ENCODE measurements around the gene CTDSPL. TPM values are rescaled to one million over a fixed set of nuclear protein-coding genes. Genes with fewer than 3 reads are reported as not detected.

Gene CTDSPL
- total RNA-seq, 2 donors from 2014 or later = 27.8 to 30.7 TPM

GRCh38 chr3:38021196-38021595, 159.5 kb downstream of the CTDSPL start:
- no peak for TF ChIP-seq CTCF (conservative IDR thresholded peaks at IDR 0.05)
- H3K27me3 ChIP-seq (ENCODE audit: control insufficient read depth, insufficient read depth, low read length, poor library complexity, severe bottlenecking) = no peaks in the 10 kb centered on the region
- Mint-ChIP-seq H3K27me3 (ENCODE audit: insufficient read depth) (peaks cover 2% of the 10 kb centered on the region), H3K27ac (no peak overlapping the region), H3K4me3 (no peak overlapping the region), H3K36me3 (ENCODE audit: low read depth) (peaks cover 21% of the 10 kb centered on the region), H3K4me1 (peaks cover 13% of the 10 kb centered on the region), H3K9me3 (no peaks in the 10 kb centered on the region)
- no peak overlapping the region for H3K27ac ChIP-seq (ENCODE audit: low read depth, low read length)
- H3K4me1 ChIP-seq (ENCODE audit: control insufficient read depth, insufficient read depth, low read length) = peaks cover 18% of the 10 kb centered on the region
- H3K9me3 ChIP-seq (ENCODE audit: control insufficient read depth, low read length) = peaks cover 2% of the 10 kb centered on the region
- peak; percentile 16 for DNase-seq
- no peak overlapping the region for H3K4me3 ChIP-seq (ENCODE audit: low read length)
- whole genome bisulfite sequencing, 2 experiments (ENCODE audit: insufficient coverage in 1 of 2, insufficient read length in 1 of 2) = 91 to 97% methylated on average over 4 of the region's 4 CpGs
- H3K36me3 ChIP-seq (ENCODE audit: control insufficient read depth, insufficient read depth, low read length) = peaks cover 16% of the 10 kb centered on the region
- H3K9ac ChIP-seq (ENCODE audit: extremely low read depth, low read length, poor library complexity, severe bottlenecking) = no peak overlapping the region

- no peak for DNase-seq
- H3K36me3 Mint-ChIP-seq (ENCODE audit: low read depth) = peaks cover 13% of the 10 kb centered on the region
Measured at GRCh38 chr3:38022301-38022700, 160.6 kb downstream of the CTDSPL start.

GRCh38 chr3:38022896-38023709, 161.4 kb downstream of the CTDSPL start:
- peaks cover 18% of the 10 kb centered on the region for H3K4me1 ChIP-seq (ENCODE audit: control insufficient read depth, insufficient read depth, low read length)
- H3K27me3 ChIP-seq (ENCODE audit: control insufficient read depth, insufficient read depth, low read length, poor library complexity, severe bottlenecking) = peaks cover 12% of the 10 kb centered on the region
- H3K27ac ChIP-seq (ENCODE audit: low read depth, low read length) = no peak overlapping the region
- 98 to 100% methylated on average over 1 to 6 of the region's 6 CpGs for WGBS, 2 experiments (ENCODE audit: insufficient coverage in 1 of 2, insufficient read length in 1 of 2)
- Mint-ChIP-seq H3K9me3 (no peaks in the 10 kb centered on the region), H3K36me3 (ENCODE audit: low read depth) (peaks cover 18% of the 10 kb centered on the region), H3K4me1 (peaks cover 13% of the 10 kb centered on the region), H3K4me3 (peak overlapping the region; percentile 84), H3K27me3 (ENCODE audit: insufficient read depth) (peaks cover 19% of the 10 kb centered on the region), H3K27ac (no peak overlapping the region)
- H3K36me3 ChIP-seq (ENCODE audit: control insufficient read depth, insufficient read depth, low read length) = peaks cover 12% of the 10 kb centered on the region
- no peaks in the 10 kb centered on the region for H3K9me3 ChIP-seq (ENCODE audit: control insufficient read depth, low read length)
- TF ChIP-seq CTCF (conservative IDR thresholded peaks at IDR 0.05) = no peak
- peak overlapping the region; percentile 84 for H3K4me3 ChIP-seq (ENCODE audit: low read length)
- no peak for DNase-seq
- no peak overlapping the region for H3K9ac ChIP-seq (ENCODE audit: extremely low read depth, low read length, poor library complexity, severe bottlenecking)

More at GRCh38 chr3:38022301-38022700, 160.6 kb downstream of the CTDSPL start:
- no peaks in the 10 kb centered on the region for H3K9me3 ChIP-seq (ENCODE audit: control insufficient read depth, low read length)
- H3K4me1 ChIP-seq (ENCODE audit: control insufficient read depth, insufficient read depth, low read length) = peaks cover 18% of the 10 kb centered on the region
- no peak overlapping the region for H3K4me3 ChIP-seq (ENCODE audit: low read length)
- no peak overlapping the region for H3K27ac ChIP-seq (ENCODE audit: low read depth, low read length)
- WGBS, 2 experiments (ENCODE audit: insufficient coverage in 1 of 2, insufficient read length in 1 of 2) = 71% methylated on average over 3 of the region's 3 CpGs; no CpG with 5 or more reads in 1 of the 2 experiments
- peaks cover 4% of the 10 kb centered on the region for H3K27me3 ChIP-seq (ENCODE audit: control insufficient read depth, insufficient read depth, low read length, poor library complexity, severe bottlenecking)
- H3K36me3 ChIP-seq (ENCODE audit: control insufficient read depth, insufficient read depth, low read length) = peaks cover 12% of the 10 kb centered on the region
- TF ChIP-seq CTCF (conservative IDR thresholded peaks at IDR 0.05) = no peak
- Mint-ChIP-seq H3K27me3 (ENCODE audit: insufficient read depth) (peaks cover 11% of the 10 kb centered on the region), H3K27ac (no peak overlapping the region), H3K4me1 (peaks cover 13% of the 10 kb centered on the region), H3K4me3 (no peak overlapping the region), H3K9me3 (no peaks in the 10 kb centered on the region)
- no peak overlapping the region for H3K9ac ChIP-seq (ENCODE audit: extremely low read depth, low read length, poor library complexity, severe bottlenecking)

All from endodermal cell (in vitro differentiated cells).